Measurements from ENCODE around the gene ARSG. TPM values are rescaled to one million over a fixed set of nuclear protein-coding genes. Genes with fewer than 3 reads are reported as not detected.

ARSG gene
- polyA plus RNA-seq, 1 of the 3 experiments (the other 2 are of a cell fraction), result 0.41 TPM

DNA sequence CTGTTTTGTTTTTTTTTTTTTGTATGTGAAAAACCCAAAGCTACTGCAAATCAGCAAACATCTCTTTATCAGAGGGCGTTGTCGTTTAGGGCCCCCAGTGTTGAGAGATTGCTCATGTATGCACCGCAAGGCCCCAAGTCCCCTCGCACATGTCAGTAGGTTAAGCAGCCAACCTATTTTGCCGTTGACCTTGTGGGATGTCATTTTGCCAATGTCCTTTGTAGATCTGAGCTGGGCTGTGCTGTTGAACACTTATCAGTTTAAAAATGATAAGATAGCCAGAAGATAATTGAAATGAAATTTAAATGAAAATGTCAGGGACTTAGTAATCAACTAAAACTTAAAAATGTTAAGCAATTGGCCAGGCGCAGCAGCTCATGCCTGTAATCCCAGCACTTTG lies 26.2 kb downstream of the ARSG start:
- H3K79me2 ChIP-seq (ENCODE audit: insufficient read depth), result no peaks in the 10 kb centered on the region
- H3K27me3 ChIP-seq (ENCODE audit: insufficient read depth), result no peaks in the 10 kb centered on the region; the same call in 1 of the 2 replicates
- no peaks in the 10 kb centered on the region for H4K20me1 ChIP-seq (ENCODE audit: insufficient read depth)
- ChIA-PET POLR2A (no interaction called here), CTCF (interaction anchor here (1.3 to 1.5 kb wide), 2 partner anchors 118 to 140 kb away, joined by 3 to 5 read pairs; partner anchors contain the start of gene WIPI1)
- H2AFZ ChIP-seq (ENCODE audit: low read depth), result no peak overlapping the region
- H3F3A ChIP-seq (replicated peaks; ENCODE audit: insufficient read depth), result no peaks in the 10 kb centered on the region
- H3K4me2 ChIP-seq, result no peak overlapping the region
- H3K27ac ChIP-seq (ENCODE audit: low read depth in 2 of 2, low read length in 1 of 2), result no peak overlapping the region
- TF ChIP-seq RXRA (IDR thresholded peaks at IDR 0.05; ENCODE audit: borderline replicate concordance, low read depth) (no peak), GATA2 (CRISPR knock-in tag; IDR thresholded peaks at IDR 0.05) (no peak), YY1 (IDR thresholded peaks at IDR 0.05; ENCODE audit: low read depth) (no peak), FOXJ3 (CRISPR knock-in tag; IDR thresholded peaks at IDR 0.05) (no peak)
- TF ChIP-seq, protein P1, sequence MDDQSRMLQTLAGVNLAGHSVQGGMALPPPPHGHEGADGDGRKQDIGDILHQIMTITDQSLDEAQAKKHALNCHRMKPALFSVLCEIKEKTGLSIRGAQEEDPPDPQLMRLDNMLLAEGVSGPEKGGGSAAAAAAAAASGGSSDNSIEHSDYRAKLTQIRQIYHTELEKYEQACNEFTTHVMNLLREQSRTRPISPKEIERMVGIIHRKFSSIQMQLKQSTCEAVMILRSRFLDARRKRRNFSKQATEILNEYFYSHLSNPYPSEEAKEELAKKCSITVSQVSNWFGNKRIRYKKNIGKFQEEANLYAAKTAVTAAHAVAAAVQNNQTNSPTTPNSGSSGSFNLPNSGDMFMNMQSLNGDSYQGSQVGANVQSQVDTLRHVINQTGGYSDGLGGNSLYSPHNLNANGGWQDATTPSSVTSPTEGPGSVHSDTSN (IDR thresholded peaks at IDR 0.05), result no peak
- H3K9me2 ChIP-seq, result no peaks in the 10 kb centered on the region
- no peak overlapping the region for H3K4me3 ChIP-seq (ENCODE audit: low read depth in 2 of 2, low read length in 1 of 2)
- 65% methylated on average over 6 of the region's 6 CpGs for WGBS (ENCODE audit: low lambda C conversion rate)
- H3K36me3 ChIP-seq (replicated peaks in 1 of 2; ENCODE audit: control insufficient read depth in 1 of 2, insufficient read depth in 2 of 2, low read length in 1 of 2), result no peaks in the 10 kb centered on the region
- DNase-seq, result no peak
- H3K9me3 ChIP-seq, result no peaks in the 10 kb centered on the region
- H3K4me1 ChIP-seq (ENCODE audit: control insufficient read depth in 1 of 2, insufficient read depth in 2 of 2, low read depth in 1 of 2, low read length in 1 of 2), result no peaks in the 10 kb centered on the region
- H3K9ac ChIP-seq, result no peak overlapping the region

DNA sequence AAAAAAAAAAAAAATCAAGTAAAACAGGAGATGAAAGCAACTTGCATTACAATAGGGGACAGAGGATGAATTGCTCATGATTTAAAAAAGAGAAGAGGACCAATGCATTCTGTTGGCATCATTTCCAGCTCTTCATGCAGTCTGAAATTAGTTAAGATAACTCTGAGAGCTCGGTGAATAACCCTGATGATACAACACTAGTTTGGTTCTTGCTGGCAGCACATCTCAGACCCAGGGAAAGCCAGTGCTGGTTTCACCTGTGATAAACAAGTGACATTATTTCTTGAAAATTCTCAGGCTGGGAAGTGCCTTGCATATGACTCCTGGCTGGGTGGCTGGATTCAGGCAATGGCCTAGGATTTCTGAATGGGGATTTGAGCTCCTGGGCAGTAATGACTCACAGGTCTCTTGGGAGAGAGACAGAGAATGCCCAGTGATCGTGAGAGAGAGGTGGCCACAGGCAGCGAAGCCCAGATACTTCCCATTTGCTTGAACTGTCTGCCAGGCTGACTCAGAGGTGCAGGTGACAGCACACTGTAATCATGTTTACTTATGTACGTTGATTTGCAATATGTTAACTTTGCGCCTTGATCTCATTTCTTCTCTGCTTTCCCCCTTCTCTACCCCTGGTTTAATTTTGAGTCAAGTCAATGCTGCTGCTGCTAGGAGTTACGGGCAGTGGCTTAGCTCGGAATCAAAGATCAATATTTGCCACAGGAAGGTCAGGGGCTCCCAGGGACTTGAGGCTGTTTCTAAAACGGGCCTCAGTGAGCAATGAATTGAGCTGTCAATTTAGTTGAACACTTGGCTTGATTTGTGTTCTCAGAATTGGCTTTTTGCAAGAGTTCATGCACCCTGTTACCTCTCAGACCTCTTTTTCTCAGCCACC lies 27.1 kb downstream of the ARSG start:
- DNase-seq, result no peak
- no peak overlapping the region for H3K27ac ChIP-seq (ENCODE audit: low read depth in 2 of 2, low read length in 1 of 2)
- H3K36me3 ChIP-seq (replicated peaks in 1 of 2; ENCODE audit: control insufficient read depth in 1 of 2, insufficient read depth in 2 of 2, low read length in 1 of 2), result no peaks in the 10 kb centered on the region
- WGBS (ENCODE audit: low lambda C conversion rate), result 24% methylated on average over 8 of the region's 8 CpGs
- no peaks in the 10 kb centered on the region for H3K9me3 ChIP-seq
- TF ChIP-seq ELF1 (IDR thresholded peaks at IDR 0.05) (no peak), CHD2 (IDR thresholded peaks at IDR 0.05; ENCODE audit: low read length, partially characterized antibody) (no peak), EZH2phosphoT487 (IDR thresholded peaks at IDR 0.05; ENCODE audit: borderline replicate concordance, low read depth) (no peak), JUND (IDR thresholded peaks at IDR 0.05) (no peak)
- H4K20me1 ChIP-seq (ENCODE audit: insufficient read depth), result no peaks in the 10 kb centered on the region
- ChIA-PET POLR2A (no interaction called here), CTCF (interaction anchor here (1.2 to 1.8 kb wide), 5 partner anchors 22 to 139 kb away, joined by 3 to 8 read pairs (median 3); partner anchors contain the start of gene WIPI1)
- H2AFZ ChIP-seq (ENCODE audit: low read depth), result no peak overlapping the region
- no peaks in the 10 kb centered on the region for H3K4me1 ChIP-seq (ENCODE audit: control insufficient read depth in 1 of 2, insufficient read depth in 2 of 2, low read depth in 1 of 2, low read length in 1 of 2)
- H3K9ac ChIP-seq, result no peak overlapping the region
- no peak overlapping the region for H3K4me2 ChIP-seq
- no peaks in the 10 kb centered on the region for H3K79me2 ChIP-seq (ENCODE audit: insufficient read depth)
- no peak overlapping the region for H3K4me3 ChIP-seq (ENCODE audit: low read depth in 2 of 2, low read length in 1 of 2)
- no peaks in the 10 kb centered on the region for H3F3A ChIP-seq (replicated peaks; ENCODE audit: insufficient read depth)
- no peaks in the 10 kb centered on the region; the same call in 1 of the 2 replicates for H3K27me3 ChIP-seq (ENCODE audit: insufficient read depth)
- H3K9me2 ChIP-seq, result no peaks in the 10 kb centered on the region

Measured in SK-N-SH (cell line).